ENCODE results near the gene PYCR2.
A peak's percentile ranks its signal among the peaks of the same experiment; 100 is the strongest.

Gene PYCR2

GRCh38 chr1:225915538-225915991, 8.5 kb downstream of the PYCR2 start:
- TF ChIP-seq, protein P1, sequence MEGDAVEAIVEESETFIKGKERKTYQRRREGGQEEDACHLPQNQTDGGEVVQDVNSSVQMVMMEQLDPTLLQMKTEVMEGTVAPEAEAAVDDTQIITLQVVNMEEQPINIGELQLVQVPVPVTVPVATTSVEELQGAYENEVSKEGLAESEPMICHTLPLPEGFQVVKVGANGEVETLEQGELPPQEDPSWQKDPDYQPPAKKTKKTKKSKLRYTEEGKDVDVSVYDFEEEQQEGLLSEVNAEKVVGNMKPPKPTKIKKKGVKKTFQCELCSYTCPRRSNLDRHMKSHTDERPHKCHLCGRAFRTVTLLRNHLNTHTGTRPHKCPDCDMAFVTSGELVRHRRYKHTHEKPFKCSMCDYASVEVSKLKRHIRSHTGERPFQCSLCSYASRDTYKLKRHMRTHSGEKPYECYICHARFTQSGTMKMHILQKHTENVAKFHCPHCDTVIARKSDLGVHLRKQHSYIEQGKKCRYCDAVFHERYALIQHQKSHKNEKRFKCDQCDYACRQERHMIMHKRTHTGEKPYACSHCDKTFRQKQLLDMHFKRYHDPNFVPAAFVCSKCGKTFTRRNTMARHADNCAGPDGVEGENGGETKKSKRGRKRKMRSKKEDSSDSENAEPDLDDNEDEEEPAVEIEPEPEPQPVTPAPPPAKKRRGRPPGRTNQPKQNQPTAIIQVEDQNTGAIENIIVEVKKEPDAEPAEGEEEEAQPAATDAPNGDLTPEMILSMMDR (conservative IDR thresholded peaks at IDR 0.05; ENCODE audit: low read depth) = no peak
- ChIA-PET CTCF (interaction anchor here (0.6 to 1.3 kb wide), 4 partner anchors 38 to 1389 kb away, joined by 3 to 4 read pairs (median 4); no protein-coding TSS in a partner anchor), POLR2A (ENCODE audit: low non-redundant PET) (no interaction called here)
- H3K27ac ChIP-seq = peak overlapping the region; percentile 78
- no peak for DNase-seq (ENCODE audit: low spot score)

DNA sequence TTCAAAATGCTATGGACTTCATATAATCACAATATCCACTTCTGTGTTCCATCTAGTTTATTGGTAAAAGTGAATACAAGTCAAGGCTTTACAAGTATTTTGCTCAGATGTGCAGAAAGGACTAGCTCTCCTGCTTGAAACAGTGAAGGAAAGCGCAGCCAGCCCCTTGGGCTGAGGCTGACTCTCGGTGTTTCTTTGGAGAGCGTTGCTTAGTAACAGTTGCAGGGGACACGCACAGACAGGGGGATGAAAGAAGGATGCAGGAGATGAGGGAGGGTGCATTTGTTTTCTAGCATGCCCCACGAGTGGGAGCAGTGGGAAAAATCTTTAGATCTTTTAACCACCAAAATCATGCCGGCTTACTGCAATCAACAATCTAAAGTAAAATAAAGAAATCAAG, 9.1 kb downstream of the PYCR2 start:
- TF ChIP-seq, protein P1 (conservative IDR thresholded peaks at IDR 0.05; ENCODE audit: low read depth) = no peak
- H3K27ac ChIP-seq = peak overlapping the region; percentile 78
- DNase-seq (ENCODE audit: low spot score) = no peak
- POLR2A ChIA-PET (ENCODE audit: low non-redundant PET) = no interaction called here
- CTCF ChIA-PET = interaction anchor here (0.6 to 2.4 kb wide), 2 partner anchors 440 to 1390 kb away, joined by 4 to 9 read pairs; no protein-coding TSS in a partner anchor

DNA sequence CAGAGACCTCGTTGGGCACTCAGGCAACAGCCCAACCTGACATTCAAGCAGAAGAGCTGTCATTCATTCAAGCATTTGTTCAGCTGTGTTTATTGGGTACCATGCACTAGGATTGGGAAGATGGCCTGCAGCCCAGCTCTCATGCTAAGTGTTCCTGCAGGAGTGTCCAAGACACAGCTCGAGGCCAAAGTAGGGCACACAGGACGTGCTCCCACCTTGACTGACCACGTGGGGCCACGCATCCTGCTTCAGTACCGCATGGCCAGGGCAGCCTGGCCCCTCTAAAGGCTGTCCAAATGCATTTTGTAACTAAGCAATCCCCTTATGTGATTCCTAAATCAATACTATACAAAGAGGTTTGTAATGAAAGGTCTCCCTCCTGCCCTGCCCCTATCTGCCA, 9.7 kb downstream of the PYCR2 start:
- CTCF ChIA-PET = interaction anchor here (1.1 to 2.4 kb wide), 2 partner anchors 57 to 440 kb away, joined by 3 to 9 read pairs; no protein-coding TSS in a partner anchor
- TF ChIP-seq, protein P1 (conservative IDR thresholded peaks at IDR 0.05; ENCODE audit: low read depth) = no peak
- H3K27ac ChIP-seq = no peak overlapping the region
- POLR2A ChIA-PET (ENCODE audit: low non-redundant PET) = interaction anchor here (0.6 kb wide), 1 partner anchor 79 kb away, joined by 3 read pairs; no protein-coding TSS in a partner anchor
- DNase-seq (ENCODE audit: low spot score) = no peak

DNA sequence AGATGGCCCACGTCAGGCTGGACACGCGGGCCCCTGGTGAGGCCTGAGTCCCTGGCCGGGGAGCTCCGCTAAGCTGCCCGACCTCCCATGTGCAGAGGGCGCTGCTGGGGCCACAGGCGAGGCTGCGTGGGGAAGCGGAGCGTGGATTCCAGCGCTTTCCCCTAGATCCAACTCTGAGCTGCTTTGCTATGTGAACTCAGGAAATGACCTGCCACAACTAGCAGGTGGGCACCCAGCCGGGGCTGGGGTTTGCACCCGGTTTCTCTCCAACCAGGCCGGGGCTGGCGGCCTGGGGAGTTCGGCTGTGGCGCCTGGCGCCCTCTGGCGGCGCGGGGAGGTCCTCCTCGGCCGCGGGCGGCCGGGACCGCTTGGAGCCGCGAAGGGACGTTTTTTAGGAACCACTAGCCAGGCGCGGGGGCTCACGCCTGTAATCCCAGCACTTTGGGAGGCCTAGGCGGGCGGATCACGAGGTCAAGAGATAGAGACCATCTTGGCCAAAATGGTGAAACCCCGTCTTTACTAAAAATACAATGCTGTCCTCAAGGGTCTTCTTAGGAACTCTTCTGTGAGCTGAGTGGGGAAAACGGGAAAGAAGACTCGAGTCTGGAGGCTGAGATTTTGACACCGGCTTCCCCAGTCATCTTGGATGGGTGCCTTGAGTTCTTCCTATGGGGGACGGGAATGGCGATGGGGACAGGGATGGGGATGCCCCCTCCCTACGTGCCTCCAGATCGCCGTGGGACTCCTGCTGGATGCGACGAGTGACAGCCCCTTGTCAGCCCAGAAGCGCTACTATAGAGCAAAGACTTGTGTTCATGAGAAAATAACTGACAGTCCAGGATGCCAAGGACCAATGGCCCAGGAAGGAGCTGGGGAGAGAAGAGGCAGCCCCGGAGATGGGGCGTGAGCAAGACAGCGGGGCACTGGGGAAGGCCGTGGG, 12.6 kb downstream of the PYCR2 start:
- no peak for DNase-seq (ENCODE audit: low spot score)
- POLR2A ChIA-PET (ENCODE audit: low non-redundant PET) = no interaction called here
- TF ChIP-seq, protein P1 (conservative IDR thresholded peaks at IDR 0.05; ENCODE audit: low read depth) = peak; percentile 86
- no peak overlapping the region for H3K27ac ChIP-seq
- CTCF ChIA-PET = interaction anchor here (0.5 to 1.8 kb wide), 11 partner anchors 8 to 202 kb away, joined by 3 to 6 read pairs (median 4); partner anchors contain the start of gene SRP9

- TF ChIP-seq, protein P1 (conservative IDR thresholded peaks at IDR 0.05; ENCODE audit: low read depth) = no peak
- no peak overlapping the region for H3K27ac ChIP-seq
- ChIA-PET POLR2A (ENCODE audit: low non-redundant PET) (no interaction called here), CTCF (interaction anchor here (0.6 to 1.2 kb wide), 6 partner anchors 16 to 428 kb away, joined by 3 to 4 read pairs (median 4); partner anchors contain the start of gene TMEM63A)
- DNase-seq (ENCODE audit: low spot score) = no peak
Observed at GRCh38 chr1:225909477-225909876, 14.6 kb downstream of the PYCR2 start.

DNA sequence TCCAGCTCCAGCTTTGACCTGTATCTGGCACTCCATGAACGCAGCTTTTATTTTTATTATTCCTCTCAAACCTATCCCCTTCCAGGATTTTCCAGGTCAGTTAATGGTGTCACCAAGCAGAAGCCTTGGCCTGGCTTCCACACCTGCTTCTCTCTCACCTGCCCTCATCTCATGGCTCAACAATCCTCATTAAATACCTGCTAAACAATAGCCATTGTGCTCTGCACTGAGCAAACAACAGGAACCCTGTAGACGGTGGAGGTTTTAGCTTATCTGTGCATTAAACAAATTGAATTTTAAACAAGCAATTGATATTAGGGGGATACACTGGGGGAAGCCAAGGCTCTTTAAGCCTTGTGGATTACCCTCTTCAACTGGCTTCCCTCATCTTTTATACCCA, 15.3 kb downstream of the PYCR2 start:
- ChIA-PET CTCF (interaction anchor here (0.6 to 1.1 kb wide), 5 partner anchors 27 to 1174 kb away, joined by 3 to 4 read pairs (median 4); partner anchors contain the start of gene TMEM63A), POLR2A (ENCODE audit: low non-redundant PET) (no interaction called here)
- DNase-seq (ENCODE audit: low spot score) = no peak
- TF ChIP-seq, protein P1 (conservative IDR thresholded peaks at IDR 0.05; ENCODE audit: low read depth) = no peak
- no peak overlapping the region for H3K27ac ChIP-seq
